Keratinocyte (primary cell): ENCODE data around the gene JAZF1. TPM values are rescaled to one million over a fixed set of nuclear protein-coding genes. Genes with fewer than 3 reads are reported as not detected.

ENCODE experiments used
- DNase-seq: peaks from one replicate; pipeline ENCODE4 v3.0.0-alpha.2; 2011; ENCODE audit warnings: low read depth, missing footprints, low spot score
- FAIRE-seq: peaks from 2 replicates; lab custom pipeline; 2011; peaks lifted over from hg19 to GRCh38; lab: Jason Lieb, UNC
- H2AFZ ChIP-seq: 2 replicates; pipeline ENCODE4 v1.6.0; 2012; ENCODE audit warnings: low read length, control low read depth, inconsistent platforms; ENCODE audit not compliant: control insufficient read depth
- H3K27ac ChIP-seq: 2 replicates; pipeline ENCODE4 v1.5.1; 2011; ENCODE audit warnings: low read length; ENCODE audit not compliant: control insufficient read depth, insufficient read depth
- H3K27me3 ChIP-seq: 3 replicates; pipeline ENCODE4 v1.6.0; 2011; ENCODE audit warnings: low read length; ENCODE audit not compliant: control insufficient read depth, insufficient read depth; ENCODE audit errors: extremely low read depth
- H3K36me3 ChIP-seq, 2 experiments: 2 replicates in 1 of 2; 3 replicates in 1 of 2; pipeline ENCODE4 v1.5.1; 2011; ENCODE audit warnings: low read length in 2 of 2, mild to moderate bottlenecking in 1 of 2; ENCODE audit not compliant: control insufficient read depth in 2 of 2, insufficient read depth in 2 of 2; ENCODE audit errors: extremely low read depth in 1 of 2
- H3K4me1 ChIP-seq: 3 replicates; pipeline ENCODE4 v1.5.1; 2011; ENCODE audit warnings: low read length; ENCODE audit not compliant: control insufficient read depth, insufficient read depth; ENCODE audit errors: extremely low read depth
- H3K4me2 ChIP-seq: 3 replicates; pipeline ENCODE4 v1.6.0; 2011; ENCODE audit warnings: low read depth, low read length; ENCODE audit not compliant: control insufficient read depth, insufficient read depth; ENCODE audit errors: extremely low read depth
- H3K4me3 ChIP-seq, 3 experiments: fragments of 200-600 bp in 1 of 3; sonication (generic) in 1 of 3; 2 replicates in 2 of 3; 3 replicates in 1 of 3; pipeline ENCODE4 v1.5.1; 2011 to 2016; ENCODE audit warnings: low read length in 3 of 3, mild to moderate bottlenecking in 3 of 3, control low read depth in 2 of 3, inconsistent platforms in 1 of 3, low read depth in 1 of 3, mixed read lengths in 1 of 3, mixed run types in 1 of 3, moderate library complexity in 1 of 3; ENCODE audit not compliant: control insufficient read depth in 2 of 3, insufficient read depth in 2 of 3; ENCODE audit errors: extremely low read depth in 1 of 3
- H3K79me2 ChIP-seq: 2 replicates; pipeline ENCODE4 v1.6.0; 2012; ENCODE audit warnings: low read length; ENCODE audit not compliant: control insufficient read depth, insufficient read depth
- H3K9ac ChIP-seq: 3 replicates; pipeline ENCODE4 v1.6.0; 2011; ENCODE audit warnings: low read length; ENCODE audit not compliant: control insufficient read depth, insufficient read depth; ENCODE audit errors: extremely low read depth
- H3K9me1 ChIP-seq: 3 replicates; pipeline ENCODE4 v1.6.0; 2011; ENCODE audit warnings: low read length; ENCODE audit not compliant: control insufficient read depth, insufficient read depth; ENCODE audit errors: extremely low read depth
- H3K9me3 ChIP-seq: 2 replicates; pipeline ENCODE4 v1.5.1; 2012; ENCODE audit warnings: low read depth, low read length; ENCODE audit not compliant: control insufficient read depth
- H4K20me1 ChIP-seq: 3 replicates; pipeline ENCODE4 v1.6.0; 2011; ENCODE audit warnings: low read length; ENCODE audit not compliant: control insufficient read depth, insufficient read depth; ENCODE audit errors: extremely low read depth
- CTCF ChIP-seq, 3 experiments: IDR thresholded peaks in 1 of 3; conservative IDR thresholded peaks in 1 of 3; optimal IDR thresholded peaks in 1 of 3; 2 replicates in 2 of 3; 3 replicates in 1 of 3; pipeline versions ENCODE3 to v1.5.1; 2011; ENCODE audit warnings: low read length in 3 of 3, mild to moderate bottlenecking in 3 of 3, moderate library complexity in 2 of 3, control low read depth in 1 of 3, inconsistent platforms in 1 of 3; ENCODE audit not compliant: insufficient read depth in 2 of 3; ENCODE audit errors: extremely low read depth in 1 of 3
- EZH2 ChIP-seq: IDR thresholded peaks from one replicate; pipeline ENCODE4 v1.6.1; 2012; ENCODE audit warnings: inconsistent platforms, mild to moderate bottlenecking, low read length, moderate library complexity
- dilution Hi-C: fragments of 300-500 bp; cut with MboI; formaldehyde crosslinking; loops from one replicate; pipeline ENCODE4 v1.7.0; 2020; ENCODE audit warnings: low sequenced_read_pairs; ENCODE audit not compliant: extremely low pct_ligation_motif_present
- polyA plus RNA-seq, 5 experiments: library from polyadenylated mRNA; depleted of rRNA in 3 of 5; stranded (reverse) in 3 of 5; stranded (forward) in 1 of 5; unstranded in 1 of 5; fragments of >200 nt; gene quantifications; 1 replicate in 1 of 5; 2 replicates in 3 of 5; 3 replicates in 1 of 5; pipeline versions ENCODE4 v1.2.1 to v1.2.3, GENCODE V29; 2011 to 2012; ENCODE audit warnings: missing spikeins in 2 of 5, low read depth in 1 of 5, low replicate concordance in 1 of 5

Gene JAZF1
- polyA plus RNA-seq, 1 donor (not counting 4 experiments of a cell fraction or from before 2014, with no cell fraction given), result 2.5 TPM

- no peak for DNase-seq
- no peaks in the 10 kb centered on the region for H3K36me3 ChIP-seq
- H3K4me2 ChIP-seq, result no peak overlapping the region
- no peaks in the 10 kb centered on the region for H3K9me1 ChIP-seq
- H3K27ac ChIP-seq, result no peak overlapping the region
- H3K4me3 ChIP-seq, result no peak overlapping the region
- H3K27me3 ChIP-seq, result no peaks in the 10 kb centered on the region
- H3K79me2 ChIP-seq, result no peaks in the 10 kb centered on the region
- H2AFZ ChIP-seq, result no peak overlapping the region
- no peak overlapping the region for H3K9ac ChIP-seq
- H3K4me1 ChIP-seq, result no peaks in the 10 kb centered on the region
- TF ChIP-seq CTCF (optimal IDR thresholded peaks at IDR 0.05 in 1 of 3, IDR thresholded peaks at IDR 0.05 in 1 of 3, conservative IDR thresholded peaks at IDR 0.05 in 1 of 3; ENCODE audit: extremely low read depth in 1 of 3, insufficient read depth in 2 of 3, low read length in 3 of 3) (no peak), EZH2 (no peak)
- no peak for FAIRE-seq
- no peaks in the 10 kb centered on the region for H3K9me3 ChIP-seq
- no peaks in the 10 kb centered on the region for H4K20me1 ChIP-seq
- dilution Hi-C loops, result no loop called here
Measured at GRCh38 chr7:28138837-28139236, 41.8 kb downstream of the JAZF1 start.

- H3K9me1 ChIP-seq, result peaks cover 4% of the 10 kb centered on the region
- H2AFZ ChIP-seq, result no peak overlapping the region
- H3K36me3 ChIP-seq, result no peaks in the 10 kb centered on the region
- H3K9me3 ChIP-seq, result no peaks in the 10 kb centered on the region
- DNase-seq (no peak), FAIRE-seq (no peak)
- H4K20me1 ChIP-seq, result no peaks in the 10 kb centered on the region
- dilution Hi-C loops, result no loop called here
- H3K79me2 ChIP-seq, result no peaks in the 10 kb centered on the region
- no peaks in the 10 kb centered on the region for H3K4me1 ChIP-seq
- H3K4me2 ChIP-seq, result no peak overlapping the region
- no peaks in the 10 kb centered on the region for H3K27me3 ChIP-seq
- H3K9ac ChIP-seq, result no peak overlapping the region
- no peak overlapping the region for H3K4me3 ChIP-seq
- TF ChIP-seq CTCF (optimal IDR thresholded peaks at IDR 0.05 in 1 of 3, IDR thresholded peaks at IDR 0.05 in 1 of 3, conservative IDR thresholded peaks at IDR 0.05 in 1 of 3; ENCODE audit: extremely low read depth in 1 of 3, insufficient read depth in 2 of 3, low read length in 3 of 3) (no peak), EZH2 (no peak)
- H3K27ac ChIP-seq, result no peak overlapping the region
Measured at GRCh38 chr7:28137463-28137862, 43.1 kb downstream of the JAZF1 start.
